ENCODE measurements around the gene ADCY3. TPM values are rescaled to one million over a fixed set of nuclear protein-coding genes. Genes with fewer than 3 reads are reported as not detected.

Gene ADCY3
- total RNA-seq, 1 donor from 2014 or later: 38.6 TPM

- Mint-ChIP-seq H3K4me3 (no peak overlapping the region), H3K27ac (no peak overlapping the region), H3K9me3 (no peaks in the 10 kb centered on the region), H3K27me3 (ENCODE audit: low read depth) (no peaks in the 10 kb centered on the region), H3K4me1 (no peaks in the 10 kb centered on the region), H3K36me3 (peaks cover 9% of the 10 kb centered on the region)
- no peak for TF ChIP-seq CTCF (IDR thresholded peaks at IDR 0.05; ENCODE audit: unreplicated experiment)
- DNase-seq (ENCODE audit: low spot score in 2 of 2, unreplicated experiment in 2 of 2): no peak
Measured at GRCh38 chr2:24840962-24841945, 78.8 kb downstream of the ADCY3 start.

- no peak overlapping the region for H3K4me3 Mint-ChIP-seq
- H3K9me3 Mint-ChIP-seq: no peaks in the 10 kb centered on the region
- peaks cover 12% of the 10 kb centered on the region for H3K36me3 Mint-ChIP-seq
- H3K27me3 Mint-ChIP-seq (ENCODE audit: low read depth): no peaks in the 10 kb centered on the region
- TF ChIP-seq CTCF (IDR thresholded peaks at IDR 0.05; ENCODE audit: unreplicated experiment): no peak
- no peak for DNase-seq (ENCODE audit: low spot score in 2 of 2, unreplicated experiment in 2 of 2)
- H3K27ac Mint-ChIP-seq: no peak overlapping the region
- no peaks in the 10 kb centered on the region for H3K4me1 Mint-ChIP-seq
Measured at GRCh38 chr2:24840164-24840869, 79.7 kb downstream of the ADCY3 start.

- no peaks in the 10 kb centered on the region for H3K4me1 Mint-ChIP-seq
- DNase-seq (ENCODE audit: low spot score in 2 of 2, unreplicated experiment in 2 of 2): no peak
- H3K27me3 Mint-ChIP-seq (ENCODE audit: low read depth): no peaks in the 10 kb centered on the region
- no peak for TF ChIP-seq CTCF (IDR thresholded peaks at IDR 0.05; ENCODE audit: unreplicated experiment)
- H3K9me3 Mint-ChIP-seq: no peaks in the 10 kb centered on the region
- H3K27ac Mint-ChIP-seq: no peak overlapping the region
- peaks cover 10% of the 10 kb centered on the region for H3K36me3 Mint-ChIP-seq
- no peak overlapping the region for H3K4me3 Mint-ChIP-seq
Measured at GRCh38 chr2:24839729-24840128, 80.3 kb downstream of the ADCY3 start.

GRCh38 chr2:24838541-24838940, 81.5 kb downstream of the ADCY3 start:
- H3K9me3 Mint-ChIP-seq: no peaks in the 10 kb centered on the region
- no peak for DNase-seq (ENCODE audit: low spot score in 2 of 2, unreplicated experiment in 2 of 2)
- TF ChIP-seq CTCF (IDR thresholded peaks at IDR 0.05; ENCODE audit: unreplicated experiment): no peak
- H3K27me3 Mint-ChIP-seq (ENCODE audit: low read depth): no peaks in the 10 kb centered on the region
- H3K4me3 Mint-ChIP-seq: no peak overlapping the region
- no peak overlapping the region for H3K27ac Mint-ChIP-seq
- H3K36me3 Mint-ChIP-seq: peaks cover 10% of the 10 kb centered on the region
- H3K4me1 Mint-ChIP-seq: no peaks in the 10 kb centered on the region

- TF ChIP-seq CTCF (IDR thresholded peaks at IDR 0.05; ENCODE audit: unreplicated experiment): no peak
- Mint-ChIP-seq H3K9me3 (no peaks in the 10 kb centered on the region), H3K27me3 (ENCODE audit: low read depth) (no peaks in the 10 kb centered on the region), H3K4me1 (no peaks in the 10 kb centered on the region), H3K36me3 (peaks cover 10% of the 10 kb centered on the region), H3K27ac (no peak overlapping the region), H3K4me3 (no peak overlapping the region)
- no peak for DNase-seq (ENCODE audit: low spot score in 2 of 2, unreplicated experiment in 2 of 2)
Measured at GRCh38 chr2:24837996-24838513, 82.0 kb downstream of the ADCY3 start.
